ENCODE results near the gene CPED1.
"Not testable (repeated sequence)": the region's sequence is repeated elsewhere in the genome, so short reads cannot be mapped to it uniquely, and the experiment has no call there.

CPED1 gene

DNA sequence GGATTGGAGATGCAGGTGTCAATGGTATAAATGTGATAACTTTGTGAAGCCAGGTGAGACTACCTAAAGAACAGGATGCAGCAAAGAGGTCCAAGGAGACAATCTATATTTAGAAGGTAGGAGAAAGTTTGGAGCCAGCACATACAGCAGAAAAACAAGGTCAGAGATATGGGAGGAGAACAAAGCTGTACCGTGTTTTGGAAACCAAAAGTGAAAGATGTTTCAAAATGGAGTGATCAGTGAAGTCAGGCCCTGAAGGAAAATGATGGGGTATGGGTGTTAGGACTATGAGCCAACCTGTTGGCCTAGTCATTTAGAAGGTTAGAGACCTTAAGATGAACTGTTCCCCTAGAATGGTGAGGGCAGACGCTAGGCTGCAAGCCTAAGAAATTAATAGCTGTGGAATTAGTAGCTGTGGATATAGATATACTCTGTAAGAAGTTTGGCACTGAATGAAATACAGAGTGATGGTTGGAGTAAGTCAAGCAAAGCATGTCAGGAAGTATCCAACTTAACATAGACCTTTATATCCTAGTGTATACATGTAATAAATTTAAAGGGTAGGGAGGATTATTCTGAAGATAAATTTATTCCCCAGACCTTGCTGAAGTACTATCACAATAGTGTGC, 190.5 kb downstream of the CPED1 start:
- TF ChIP-seq, protein P1, sequence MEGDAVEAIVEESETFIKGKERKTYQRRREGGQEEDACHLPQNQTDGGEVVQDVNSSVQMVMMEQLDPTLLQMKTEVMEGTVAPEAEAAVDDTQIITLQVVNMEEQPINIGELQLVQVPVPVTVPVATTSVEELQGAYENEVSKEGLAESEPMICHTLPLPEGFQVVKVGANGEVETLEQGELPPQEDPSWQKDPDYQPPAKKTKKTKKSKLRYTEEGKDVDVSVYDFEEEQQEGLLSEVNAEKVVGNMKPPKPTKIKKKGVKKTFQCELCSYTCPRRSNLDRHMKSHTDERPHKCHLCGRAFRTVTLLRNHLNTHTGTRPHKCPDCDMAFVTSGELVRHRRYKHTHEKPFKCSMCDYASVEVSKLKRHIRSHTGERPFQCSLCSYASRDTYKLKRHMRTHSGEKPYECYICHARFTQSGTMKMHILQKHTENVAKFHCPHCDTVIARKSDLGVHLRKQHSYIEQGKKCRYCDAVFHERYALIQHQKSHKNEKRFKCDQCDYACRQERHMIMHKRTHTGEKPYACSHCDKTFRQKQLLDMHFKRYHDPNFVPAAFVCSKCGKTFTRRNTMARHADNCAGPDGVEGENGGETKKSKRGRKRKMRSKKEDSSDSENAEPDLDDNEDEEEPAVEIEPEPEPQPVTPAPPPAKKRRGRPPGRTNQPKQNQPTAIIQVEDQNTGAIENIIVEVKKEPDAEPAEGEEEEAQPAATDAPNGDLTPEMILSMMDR (IDR thresholded peaks at IDR 0.05): no peak
- Histone ChIP-seq H3K9me3 (ENCODE audit: control insufficient read depth, low read length) (no peaks in the 10 kb centered on the region), H3K4me2 (ENCODE audit: low read length) (no peak overlapping the region), H3K4me1 (no peaks in the 10 kb centered on the region), H3K27me3 (ENCODE audit: control insufficient read depth, insufficient read depth, low read length) (no peaks in the 10 kb centered on the region), H3K27ac (no peak overlapping the region), H3K79me2 (no peaks in the 10 kb centered on the region), H3K4me3 (ENCODE audit: low read depth, low read length) (no peak overlapping the region), H2AFZ (no peak overlapping the region), H3K36me3 (ENCODE audit: control insufficient read depth, insufficient read depth, low read length) (no peaks in the 10 kb centered on the region), H3K9ac (no peak overlapping the region)

DNA sequence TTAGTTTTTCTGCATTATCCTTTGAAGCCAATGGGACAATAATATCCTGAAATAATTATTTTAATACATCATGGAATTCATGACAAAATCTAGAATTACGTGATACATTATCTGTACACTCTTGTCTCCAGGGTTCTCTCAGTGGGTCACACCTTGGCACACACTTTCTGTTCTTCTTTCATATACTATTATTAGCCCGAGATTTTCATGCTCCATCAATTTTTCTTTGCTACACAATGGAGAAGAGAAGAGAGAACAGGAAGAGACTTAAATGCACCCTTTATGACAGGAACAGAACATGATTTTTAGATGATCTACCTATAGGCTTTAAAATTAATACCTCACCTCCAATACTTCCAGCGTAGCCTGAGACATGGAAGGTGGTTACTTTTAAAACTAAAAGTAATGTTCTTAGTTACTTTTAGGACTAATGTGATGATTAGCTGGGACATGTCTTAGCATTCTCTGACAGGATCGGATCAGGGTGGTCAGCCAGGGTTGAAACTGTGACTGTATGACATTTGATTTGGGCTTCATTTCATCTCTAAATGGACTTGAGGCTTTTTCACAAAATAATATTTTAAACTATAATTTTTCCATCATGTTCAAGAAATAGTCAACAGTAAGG, 192.0 kb downstream of the CPED1 start:
- no peaks in the 10 kb centered on the region for H3K79me2 ChIP-seq
- no peak overlapping the region for H3K4me3 ChIP-seq (ENCODE audit: low read depth, low read length)
- H3K27me3 ChIP-seq (ENCODE audit: control insufficient read depth, insufficient read depth, low read length): no peaks in the 10 kb centered on the region
- H3K4me2 ChIP-seq (ENCODE audit: low read length): no peak overlapping the region
- H3K9ac ChIP-seq: no peak overlapping the region
- no peak overlapping the region for H2AFZ ChIP-seq
- TF ChIP-seq, protein P1 (IDR thresholded peaks at IDR 0.05): no peak
- H3K27ac ChIP-seq: no peak overlapping the region
- H3K9me3 ChIP-seq (ENCODE audit: control insufficient read depth, low read length): no peaks in the 10 kb centered on the region
- H3K4me1 ChIP-seq: no peaks in the 10 kb centered on the region
- no peaks in the 10 kb centered on the region for H3K36me3 ChIP-seq (ENCODE audit: control insufficient read depth, insufficient read depth, low read length)

DNA sequence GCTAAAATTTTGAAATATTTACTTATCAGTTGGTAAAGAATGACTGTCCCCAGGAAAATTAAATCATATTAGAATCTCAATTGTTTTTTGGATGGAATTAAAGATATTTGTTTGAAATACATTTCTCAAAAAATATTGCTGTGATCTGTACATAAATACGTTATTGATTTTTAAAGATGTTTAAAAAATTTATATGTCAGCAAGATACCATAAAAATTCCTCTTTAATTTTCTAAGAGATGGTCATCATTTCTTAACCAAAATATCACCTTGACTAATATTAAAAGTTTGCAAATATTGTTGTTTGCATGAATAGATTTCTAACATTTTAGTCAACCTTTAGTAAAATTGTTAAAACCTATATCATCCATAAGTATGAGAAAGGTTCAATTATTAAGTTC, 192.8 kb downstream of the CPED1 start:
- no peak overlapping the region for H3K9ac ChIP-seq
- H3K4me1 ChIP-seq: no peaks in the 10 kb centered on the region
- no peak overlapping the region for H2AFZ ChIP-seq

DNA sequence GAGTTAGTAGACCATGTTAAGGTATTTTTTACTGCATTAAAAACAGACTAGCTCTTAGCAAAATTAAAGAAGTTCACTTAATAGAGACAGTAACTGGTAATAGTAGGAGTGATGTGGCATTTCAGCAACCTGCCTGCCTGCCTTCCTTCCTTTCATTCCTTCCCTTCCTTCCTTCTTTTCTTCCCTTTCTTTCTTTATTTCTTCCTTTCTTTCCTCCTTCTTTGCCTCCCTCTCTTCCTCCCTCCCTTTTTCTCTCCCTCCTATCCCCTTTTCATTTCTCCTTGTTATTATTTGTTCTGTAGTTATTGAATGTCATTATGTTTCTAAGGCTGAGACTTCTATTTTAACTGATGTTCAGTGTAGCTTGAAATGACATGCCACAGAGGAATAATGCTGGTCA, 193.8 kb downstream of the CPED1 start:
- no peak overlapping the region for H3K27ac ChIP-seq
- H3K4me1 ChIP-seq: no peaks in the 10 kb centered on the region
- H3K4me3 ChIP-seq (ENCODE audit: low read depth, low read length): no peak overlapping the region
- H3K36me3 ChIP-seq (ENCODE audit: control insufficient read depth, insufficient read depth, low read length): no peaks in the 10 kb centered on the region
- TF ChIP-seq, protein P1 (IDR thresholded peaks at IDR 0.05): no peak
- no peaks in the 10 kb centered on the region for H3K79me2 ChIP-seq
- H3K27me3 ChIP-seq (ENCODE audit: control insufficient read depth, insufficient read depth, low read length): no peaks in the 10 kb centered on the region
- H3K9me3 ChIP-seq (ENCODE audit: control insufficient read depth, low read length): no peaks in the 10 kb centered on the region
- no peak overlapping the region for H2AFZ ChIP-seq
- no peak overlapping the region for H3K4me2 ChIP-seq (ENCODE audit: low read length)
- no peak overlapping the region for H3K9ac ChIP-seq

More for the DNA sequence above, 192.8 kb downstream of the CPED1 start:
- TF ChIP-seq, protein P1 (IDR thresholded peaks at IDR 0.05): no peak
- Histone ChIP-seq H3K79me2 (no peaks in the 10 kb centered on the region), H3K9me3 (ENCODE audit: control insufficient read depth, low read length) (no peaks in the 10 kb centered on the region), H3K4me3 (ENCODE audit: low read depth, low read length) (no peak overlapping the region), H3K27me3 (ENCODE audit: control insufficient read depth, insufficient read depth, low read length) (no peaks in the 10 kb centered on the region), H3K36me3 (ENCODE audit: control insufficient read depth, insufficient read depth, low read length) (no peaks in the 10 kb centered on the region), H3K4me2 (ENCODE audit: low read length) (no peak overlapping the region), H3K27ac (no peak overlapping the region)

DNA sequence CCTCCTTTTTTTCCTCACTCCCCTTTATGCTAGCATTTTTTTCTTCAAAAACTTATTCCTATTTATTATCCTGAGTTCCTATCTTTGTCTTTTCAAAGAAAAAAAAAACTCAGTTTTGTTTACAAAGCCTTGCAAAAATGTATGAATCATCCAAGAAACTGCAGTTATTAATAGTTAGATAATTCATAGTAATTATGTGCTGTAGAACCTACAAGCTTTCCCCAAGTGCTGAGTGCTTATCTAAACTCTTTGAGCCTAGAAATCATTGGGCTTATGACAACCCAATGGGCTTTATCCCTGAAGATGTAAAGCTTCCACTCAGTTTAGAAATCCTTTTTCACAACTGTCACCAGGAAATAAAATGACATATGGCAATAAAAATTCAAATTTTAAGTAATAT, 194.4 kb downstream of the CPED1 start:
- no peak overlapping the region for H2AFZ ChIP-seq
- H3K79me2 ChIP-seq: no peaks in the 10 kb centered on the region

DNA sequence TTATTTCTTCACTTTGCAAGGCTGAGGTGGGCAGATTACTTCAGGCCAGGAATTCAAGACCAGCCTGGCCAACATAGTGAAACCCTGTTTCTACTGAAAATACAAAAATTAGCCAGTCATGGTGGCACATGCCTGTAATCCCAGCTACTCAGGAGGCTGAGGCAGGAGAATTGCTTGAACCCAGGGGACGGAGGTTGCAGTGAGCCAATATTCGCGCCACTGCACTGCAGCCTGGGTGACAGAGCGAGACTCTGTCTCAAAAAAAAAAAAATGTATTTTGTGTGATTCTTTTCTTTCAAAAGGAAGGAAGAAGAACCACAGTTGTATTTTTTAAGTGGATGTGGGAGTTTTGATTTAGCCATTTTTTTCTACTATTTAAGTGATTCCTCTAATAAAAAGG, 195.4 kb downstream of the CPED1 start:
- not testable (repeated sequence) for H3K4me3 ChIP-seq (ENCODE audit: low read depth, low read length); H3K36me3 ChIP-seq (ENCODE audit: control insufficient read depth, insufficient read depth, low read length); H3K9me3 ChIP-seq (ENCODE audit: control insufficient read depth, low read length); H2AFZ ChIP-seq; H3K4me2 ChIP-seq (ENCODE audit: low read length); H3K79me2 ChIP-seq; H3K9ac ChIP-seq; H3K27ac ChIP-seq; H3K27me3 ChIP-seq (ENCODE audit: control insufficient read depth, insufficient read depth, low read length); H3K4me1 ChIP-seq

More for the DNA sequence above, 194.4 kb downstream of the CPED1 start:
- Histone ChIP-seq H3K27ac (no peak overlapping the region), H3K36me3 (ENCODE audit: control insufficient read depth, insufficient read depth, low read length) (no peaks in the 10 kb centered on the region), H3K9me3 (ENCODE audit: control insufficient read depth, low read length) (no peaks in the 10 kb centered on the region), H3K4me3 (ENCODE audit: low read depth, low read length) (no peak overlapping the region), H3K4me2 (ENCODE audit: low read length) (no peak overlapping the region), H3K27me3 (ENCODE audit: control insufficient read depth, insufficient read depth, low read length) (no peaks in the 10 kb centered on the region), H3K4me1 (no peaks in the 10 kb centered on the region), H3K9ac (no peak overlapping the region)
- TF ChIP-seq, protein P1 (IDR thresholded peaks at IDR 0.05): no peak
